Suprapubic skin (tissue), 4 donors: Measurements from ENCODE around the gene ASB6. TPM values are rescaled to one million over a fixed set of nuclear protein-coding genes. Genes with fewer than 3 reads are reported as not detected.

Source experiments
- DNase-seq, 2 donors: peaks; one replicate each; pipeline ENCODE4 v3.0.0-alpha.2; 2019; ENCODE audit warnings: low spot score in 2 of 2
- H3K27ac ChIP-seq: fragments of 200-600 bp; sonication (generic); one replicate; pipeline ENCODE4 v1.5.1; 2019
- H3K27me3 ChIP-seq: fragments of 200-600 bp; sonication (generic); one replicate; pipeline ENCODE4 v1.5.1; 2019
- H3K36me3 ChIP-seq: fragments of 200-600 bp; sonication (generic); one replicate; pipeline ENCODE4 v1.5.1; 2019
- H3K4me1 ChIP-seq: fragments of 200-600 bp; sonication (generic); one replicate; pipeline ENCODE4 v1.5.1; 2019
- H3K4me3 ChIP-seq: fragments of 200-600 bp; sonication (generic); one replicate; pipeline ENCODE4 v1.5.1; 2019; ENCODE audit warnings: mild to moderate bottlenecking
- H3K9me3 ChIP-seq: fragments of 200-600 bp; sonication (generic); one replicate; pipeline ENCODE4 v1.5.1; 2019
- EP300 ChIP-seq: sonication (generic); formaldehyde crosslinking; IDR thresholded peaks from one replicate; pipeline ENCODE4 v1.6.1; 2017; ENCODE audit warnings: antibody characterized with exemption
- POLR2A ChIP-seq, 2 donors: fragments of 450-650 bp; IDR thresholded peaks; one replicate each; pipeline ENCODE4 v1.6.1; 2017; ENCODE audit warnings: antibody characterized with exemption in 2 of 2, mild to moderate bottlenecking in 2 of 2, moderate library complexity in 2 of 2
- POLR2AphosphoS5 ChIP-seq, 3 donors: sonication (generic); formaldehyde crosslinking; IDR thresholded peaks; one replicate each; pipeline ENCODE4 v1.6.1; 2017; ENCODE audit warnings: antibody characterized with exemption in 3 of 3
- WGBS: methylation state at CpG from one replicate; pipeline ENCODE4 v1.1.5; 2018; 5-methylcytosine and 5-hydroxymethylcytosine counted together
- total RNA-seq, 4 donors: library from RNA; depleted of rRNA; stranded (reverse); fragments of >200 nt; gene quantifications; one replicate each; pipeline ENCODE4 v1.1.0, GENCODE V29; 2016
- TF ChIP-seq, protein P1 (sequence below), 2 donors: fragments of 200-600 bp in 1 of 2; fragments of 450-650 bp in 1 of 2; sonication (generic) in 1 of 2; IDR thresholded peaks; one replicate each; pipeline ENCODE4 v1.5.1; 2016 to 2019; ENCODE audit warnings: antibody characterized with exemption in 2 of 2, mild to moderate bottlenecking in 1 of 2, moderate library complexity in 1 of 2

The ASB6 gene
- total RNA-seq, result 10 to 100 TPM; 25.6 to 41.5 (median 37.6) TPM

GRCh38 chr9:129641750-129642585 lies at the start of gene ASB6:
TSS of gene ASB6 (minus strand) at chr9:129642151. CDS start at chr9:129641999, 152 bp downstream.
- DNase-seq, result peak; percentile 98
- H3K36me3 ChIP-seq, result peaks cover 25% of the 10 kb centered on the region
- H3K27me3 ChIP-seq, result no peaks in the 10 kb centered on the region
- 0% methylated on average over 52 of the region's 93 CpGs for WGBS
- H3K4me3 ChIP-seq, result peak within 1 kb of the TSS; percentile 99
- no peaks in the 10 kb centered on the region for H3K9me3 ChIP-seq
- peak within 1 kb of the TSS; percentile 81 for H3K27ac ChIP-seq
- TF ChIP-seq, protein P1, sequence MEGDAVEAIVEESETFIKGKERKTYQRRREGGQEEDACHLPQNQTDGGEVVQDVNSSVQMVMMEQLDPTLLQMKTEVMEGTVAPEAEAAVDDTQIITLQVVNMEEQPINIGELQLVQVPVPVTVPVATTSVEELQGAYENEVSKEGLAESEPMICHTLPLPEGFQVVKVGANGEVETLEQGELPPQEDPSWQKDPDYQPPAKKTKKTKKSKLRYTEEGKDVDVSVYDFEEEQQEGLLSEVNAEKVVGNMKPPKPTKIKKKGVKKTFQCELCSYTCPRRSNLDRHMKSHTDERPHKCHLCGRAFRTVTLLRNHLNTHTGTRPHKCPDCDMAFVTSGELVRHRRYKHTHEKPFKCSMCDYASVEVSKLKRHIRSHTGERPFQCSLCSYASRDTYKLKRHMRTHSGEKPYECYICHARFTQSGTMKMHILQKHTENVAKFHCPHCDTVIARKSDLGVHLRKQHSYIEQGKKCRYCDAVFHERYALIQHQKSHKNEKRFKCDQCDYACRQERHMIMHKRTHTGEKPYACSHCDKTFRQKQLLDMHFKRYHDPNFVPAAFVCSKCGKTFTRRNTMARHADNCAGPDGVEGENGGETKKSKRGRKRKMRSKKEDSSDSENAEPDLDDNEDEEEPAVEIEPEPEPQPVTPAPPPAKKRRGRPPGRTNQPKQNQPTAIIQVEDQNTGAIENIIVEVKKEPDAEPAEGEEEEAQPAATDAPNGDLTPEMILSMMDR (IDR thresholded peaks at IDR 0.05), result peak; percentile 100
- TF ChIP-seq POLR2AphosphoS5 (IDR thresholded peaks at IDR 0.05), result peak in 2 of 3 donors; percentile 92 to 95
- no peak for TF ChIP-seq EP300
- TF ChIP-seq POLR2A (IDR thresholded peaks at IDR 0.05), result peak in 1 of 2 donors; percentile 41
- peaks cover 52% of the 10 kb centered on the region for H3K4me1 ChIP-seq

- Histone ChIP-seq H3K4me1 (no peaks in the 10 kb centered on the region), H3K9me3 (no peaks in the 10 kb centered on the region), H3K4me3 (no peak overlapping the region), H3K36me3 (no peaks in the 10 kb centered on the region), H3K27ac (no peak overlapping the region), H3K27me3 (no peaks in the 10 kb centered on the region)
- DNase-seq, result no peak
- no peak for TF ChIP-seq POLR2AphosphoS5 (IDR thresholded peaks at IDR 0.05)
- TF ChIP-seq, protein P1 (IDR thresholded peaks at IDR 0.05), result no peak
- TF ChIP-seq POLR2A (IDR thresholded peaks at IDR 0.05), result no peak
- no peak for TF ChIP-seq EP300
- 93% methylated on average over 11 of the region's 11 CpGs for WGBS
Observed at GRCh38 chr9:129688285-129689043, 46.5 kb upstream of the ASB6 start.

DNA sequence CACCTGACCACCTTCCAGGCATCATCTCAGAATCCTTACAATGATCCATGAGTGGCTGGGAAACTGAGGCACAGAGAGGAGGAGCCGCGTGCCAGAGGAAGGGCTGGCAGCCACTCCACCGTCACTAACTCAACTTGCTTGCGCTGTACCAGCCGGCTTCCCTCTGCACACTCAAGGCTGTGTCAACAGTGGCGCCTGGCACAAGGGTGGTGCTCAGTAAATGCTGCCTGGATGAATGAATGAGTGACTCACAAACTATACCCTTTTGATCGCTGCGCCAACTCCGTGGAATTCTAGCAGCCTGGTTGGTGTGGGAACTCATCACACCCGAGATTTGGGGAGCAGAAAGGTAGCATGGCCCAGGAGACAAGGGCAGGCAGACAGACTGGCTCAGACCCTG lies 45.4 kb upstream of the ASB6 start:
- no peak for DNase-seq
- no peaks in the 10 kb centered on the region for H3K27me3 ChIP-seq
- H3K9me3 ChIP-seq, result no peaks in the 10 kb centered on the region
- H3K27ac ChIP-seq, result no peak overlapping the region
- peaks cover 2% of the 10 kb centered on the region for H3K4me1 ChIP-seq
- no peak for TF ChIP-seq POLR2AphosphoS5 (IDR thresholded peaks at IDR 0.05)
- TF ChIP-seq EP300, result no peak
- TF ChIP-seq, protein P1 (IDR thresholded peaks at IDR 0.05), result no peak
- TF ChIP-seq POLR2A (IDR thresholded peaks at IDR 0.05), result no peak
- H3K4me3 ChIP-seq, result no peak overlapping the region
- no peaks in the 10 kb centered on the region for H3K36me3 ChIP-seq
- WGBS, result 64% methylated on average over 10 of the region's 10 CpGs

DNA sequence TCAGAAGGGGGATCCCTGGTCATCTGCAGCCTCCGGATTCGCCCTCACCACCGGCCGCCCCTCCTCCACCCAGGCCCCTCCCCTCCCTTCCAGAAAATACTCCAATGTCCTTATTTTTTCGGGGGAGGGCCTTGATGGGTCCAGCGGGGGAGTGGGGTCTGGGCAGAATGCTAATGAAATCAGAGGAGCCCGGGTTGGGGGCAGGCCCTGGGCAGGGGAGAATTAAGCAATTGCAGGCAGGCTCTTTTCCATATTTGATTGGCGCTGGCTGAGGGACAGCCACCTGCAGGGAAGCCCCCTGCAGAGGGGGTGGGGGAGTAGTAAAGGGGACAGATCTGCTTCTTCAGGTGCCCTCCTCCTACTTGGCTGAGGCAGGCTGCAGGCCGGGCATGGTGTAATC lies 44.8 kb upstream of the ASB6 start:
- no peak for DNase-seq
- Histone ChIP-seq H3K4me1 (peaks cover 8% of the 10 kb centered on the region), H3K36me3 (no peaks in the 10 kb centered on the region), H3K27me3 (no peaks in the 10 kb centered on the region), H3K4me3 (no peak overlapping the region), H3K9me3 (no peaks in the 10 kb centered on the region), H3K27ac (no peak overlapping the region)
- 78% methylated on average over 9 of the region's 9 CpGs for WGBS
- TF ChIP-seq, protein P1 (IDR thresholded peaks at IDR 0.05), result no peak
- TF ChIP-seq POLR2AphosphoS5 (IDR thresholded peaks at IDR 0.05) (no peak), EP300 (no peak), POLR2A (IDR thresholded peaks at IDR 0.05) (no peak)

GRCh38 chr9:129685933-129686259 lies 43.9 kb upstream of the ASB6 start:
- Histone ChIP-seq H3K27me3 (no peaks in the 10 kb centered on the region), H3K27ac (no peak overlapping the region), H3K9me3 (no peaks in the 10 kb centered on the region), H3K36me3 (no peaks in the 10 kb centered on the region), H3K4me3 (no peak overlapping the region), H3K4me1 (peaks cover 8% of the 10 kb centered on the region)
- WGBS, result 73% methylated on average over 3 of the region's 3 CpGs
- DNase-seq, result no peak
- no peak for TF ChIP-seq POLR2AphosphoS5 (IDR thresholded peaks at IDR 0.05)
- TF ChIP-seq POLR2A (IDR thresholded peaks at IDR 0.05), result no peak
- TF ChIP-seq, protein P1 (IDR thresholded peaks at IDR 0.05), result no peak
- no peak for TF ChIP-seq EP300
